Thyroid gland (tissue), 4 donors: ENCODE results near the gene RAC2.

Experiments used
- POLR2A ChIP-seq, 2 donors: fragments of 450-650 bp; IDR thresholded peaks; one replicate each; pipeline ENCODE4 v1.6.1; 2017; ENCODE audit warnings: antibody characterized with exemption in 2 of 2, mild to moderate bottlenecking in 2 of 2, moderate library complexity in 1 of 2
- TF ChIP-seq, protein P1 (sequence below), 6 experiments: fragments of 200-600 bp in 3 of 6; fragments of 450-650 bp in 3 of 6; sonication (generic) in 3 of 6; IDR thresholded peaks; one replicate each; pipeline ENCODE4 v1.5.1; 2016 to 2019; ENCODE audit warnings: antibody characterized with exemption in 6 of 6, mild to moderate bottlenecking in 2 of 6, inconsistent platforms in 1 of 6, moderate library complexity in 1 of 6

DNA sequence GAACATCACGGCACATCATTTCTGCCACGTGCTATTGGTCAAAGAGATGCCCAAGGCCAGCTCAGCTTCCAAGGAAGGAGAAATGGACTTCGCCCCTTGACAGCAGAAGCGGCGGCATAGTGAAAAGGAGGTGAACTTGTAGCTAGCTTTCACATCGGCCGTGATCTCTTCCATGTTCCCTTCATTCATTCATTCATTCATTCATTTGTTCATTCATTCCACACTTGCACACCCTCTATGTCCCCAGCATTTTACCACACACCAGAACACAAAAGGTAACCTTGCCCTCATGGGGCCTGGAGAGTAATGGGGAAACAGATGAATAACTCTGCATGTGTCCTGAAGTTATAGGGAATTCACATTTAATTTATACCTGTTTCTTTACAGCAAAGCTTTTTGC lies 37.1 kb upstream of the RAC2 start:
- TF ChIP-seq POLR2A (IDR thresholded peaks at IDR 0.05) = no peak
- TF ChIP-seq, protein P1, sequence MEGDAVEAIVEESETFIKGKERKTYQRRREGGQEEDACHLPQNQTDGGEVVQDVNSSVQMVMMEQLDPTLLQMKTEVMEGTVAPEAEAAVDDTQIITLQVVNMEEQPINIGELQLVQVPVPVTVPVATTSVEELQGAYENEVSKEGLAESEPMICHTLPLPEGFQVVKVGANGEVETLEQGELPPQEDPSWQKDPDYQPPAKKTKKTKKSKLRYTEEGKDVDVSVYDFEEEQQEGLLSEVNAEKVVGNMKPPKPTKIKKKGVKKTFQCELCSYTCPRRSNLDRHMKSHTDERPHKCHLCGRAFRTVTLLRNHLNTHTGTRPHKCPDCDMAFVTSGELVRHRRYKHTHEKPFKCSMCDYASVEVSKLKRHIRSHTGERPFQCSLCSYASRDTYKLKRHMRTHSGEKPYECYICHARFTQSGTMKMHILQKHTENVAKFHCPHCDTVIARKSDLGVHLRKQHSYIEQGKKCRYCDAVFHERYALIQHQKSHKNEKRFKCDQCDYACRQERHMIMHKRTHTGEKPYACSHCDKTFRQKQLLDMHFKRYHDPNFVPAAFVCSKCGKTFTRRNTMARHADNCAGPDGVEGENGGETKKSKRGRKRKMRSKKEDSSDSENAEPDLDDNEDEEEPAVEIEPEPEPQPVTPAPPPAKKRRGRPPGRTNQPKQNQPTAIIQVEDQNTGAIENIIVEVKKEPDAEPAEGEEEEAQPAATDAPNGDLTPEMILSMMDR (IDR thresholded peaks at IDR 0.05) = no peak
